ENCODE results near the gene PRRG2.
A peak's percentile ranks its signal among the peaks of the same experiment; 100 is the strongest.

PRRG2 gene

DNA sequence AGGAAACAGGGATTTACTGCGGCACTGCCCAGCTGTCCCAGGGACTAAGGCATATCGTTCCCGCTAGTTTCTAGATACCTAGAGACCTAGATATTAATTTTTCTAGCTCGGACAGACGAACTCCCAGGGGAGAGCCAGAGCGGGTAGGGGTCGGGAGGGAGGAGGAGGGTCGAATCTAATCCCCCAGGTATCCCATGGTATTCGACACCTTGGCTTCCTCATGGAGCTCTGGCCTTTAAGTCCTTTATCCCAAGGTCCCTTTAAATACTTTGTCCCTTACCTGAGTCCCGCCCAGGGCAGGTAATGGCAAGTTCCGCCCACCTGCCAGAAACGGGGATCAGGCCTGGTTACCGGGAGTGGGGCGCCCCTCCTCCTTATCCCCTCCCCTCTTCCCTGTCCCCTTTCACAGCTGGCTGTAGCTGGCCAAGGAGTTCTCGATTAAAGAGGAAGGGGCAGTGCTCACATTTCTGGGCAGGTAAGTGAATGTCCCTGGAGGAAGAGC, at the start of gene PRRG2:
Gene PRRG2 (plus strand): TSS at position 310 of the 502 bp plus-strand sequence. CDS start 1,904 bp downstream, outside the sequence.
- DNase-seq, result no peak

DNA sequence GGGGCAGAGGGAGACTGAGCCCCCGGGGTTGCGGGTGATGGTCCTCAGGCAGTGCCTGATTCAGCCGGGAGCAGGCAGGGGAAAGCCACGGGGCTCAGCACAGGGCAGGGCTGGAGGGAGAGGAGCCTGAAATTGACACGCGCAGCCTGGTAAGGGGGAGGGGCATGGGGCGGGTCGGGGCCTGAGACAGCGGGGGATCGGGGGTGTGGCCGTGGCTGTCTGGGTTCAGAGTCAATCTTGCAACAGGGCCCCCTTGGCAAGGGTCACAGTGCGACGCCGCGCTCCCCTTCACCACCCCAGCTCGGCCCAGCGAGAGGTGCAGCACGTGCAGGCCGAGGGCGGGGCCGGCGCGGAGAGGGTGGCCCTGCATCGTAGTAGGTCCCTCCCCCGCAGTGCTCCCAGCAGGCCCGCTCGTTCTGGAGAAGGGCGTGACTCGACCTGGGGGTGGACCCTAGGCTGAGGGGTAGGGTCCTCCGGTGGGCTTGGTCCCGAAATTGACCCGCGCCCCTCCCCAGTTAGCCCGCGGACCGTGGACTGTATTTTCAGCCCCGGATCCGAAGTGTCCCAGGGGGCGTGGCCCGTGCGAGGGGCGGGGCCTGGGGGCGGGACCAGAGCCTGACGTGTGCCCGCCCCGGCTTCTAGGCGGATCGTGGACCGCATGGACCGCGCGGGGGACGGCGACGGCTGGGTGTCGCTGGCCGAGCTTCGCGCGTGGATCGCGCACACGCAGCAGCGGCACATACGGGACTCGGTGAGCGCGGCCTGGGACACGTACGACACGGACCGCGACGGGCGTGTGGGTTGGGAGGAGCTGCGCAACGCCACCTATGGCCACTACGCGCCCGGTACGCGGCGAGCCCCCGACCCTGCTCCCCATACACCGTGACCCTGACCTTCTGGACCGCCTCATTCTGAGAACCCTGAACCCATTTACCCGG, 47.3 kb upstream of the PRRG2 start:
- peak; percentile 84 to 85 for DNase-seq

DNA sequence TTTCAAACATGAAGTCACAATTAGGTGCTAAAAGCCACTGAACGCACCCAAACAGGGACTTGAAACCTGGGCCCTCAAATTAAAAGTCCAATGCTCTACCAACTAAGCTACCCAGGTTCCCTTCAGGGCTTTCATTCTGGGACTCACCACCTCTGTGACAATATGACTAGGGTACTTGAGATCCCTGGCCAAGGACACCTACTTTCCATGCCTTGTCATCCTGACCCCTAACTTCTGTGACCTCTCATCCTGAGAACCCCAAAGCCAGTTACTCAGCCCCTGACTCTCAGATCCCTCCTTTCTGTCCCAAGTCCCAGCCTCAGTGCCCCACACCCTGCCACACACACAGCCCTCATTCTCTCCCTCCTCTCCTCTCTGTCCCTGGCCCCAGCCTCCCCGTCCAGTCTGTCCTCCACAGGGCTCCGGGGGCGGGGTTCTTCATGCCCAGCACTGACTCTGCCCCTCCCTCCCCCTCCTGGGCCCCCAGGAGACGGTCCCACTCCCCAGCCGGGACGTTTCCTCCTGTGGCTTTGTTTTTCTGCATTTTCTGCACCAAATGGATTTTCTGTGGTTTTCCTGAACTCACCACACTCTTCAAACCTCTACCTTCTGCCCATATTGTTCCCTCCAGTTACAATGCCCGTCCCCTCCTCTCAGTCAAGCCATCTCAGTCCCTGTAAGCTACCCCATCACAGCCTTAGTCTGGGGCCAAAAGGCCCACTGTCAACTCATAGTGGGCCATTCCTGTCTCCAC, 46.3 kb upstream of the PRRG2 start:
- DNase-seq, result no peak

DNA sequence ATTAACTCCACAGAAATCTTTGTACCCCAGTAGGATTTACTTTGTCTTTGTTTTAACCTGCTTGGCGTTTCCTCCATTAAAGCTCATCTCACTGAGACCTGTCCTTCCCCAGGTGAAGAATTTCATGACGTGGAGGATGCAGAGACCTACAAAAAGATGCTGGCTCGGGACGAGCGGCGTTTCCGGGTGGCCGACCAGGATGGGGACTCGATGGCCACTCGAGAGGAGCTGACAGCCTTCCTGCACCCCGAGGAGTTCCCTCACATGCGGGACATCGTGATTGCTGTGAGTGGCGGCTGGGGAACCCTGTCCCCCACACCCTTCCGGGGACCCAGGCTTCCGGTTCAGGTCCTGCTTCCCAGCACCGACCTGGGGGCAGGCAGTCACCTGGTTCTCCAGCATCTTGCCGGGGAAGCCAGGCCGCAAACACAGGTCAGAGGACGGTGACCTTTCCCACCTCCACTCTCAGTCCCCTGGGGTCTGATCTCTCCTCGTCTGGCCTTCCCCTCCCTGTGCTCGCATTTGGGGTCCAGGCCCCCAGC, 44.1 kb upstream of the PRRG2 start:
- no peak for DNase-seq

DNA sequence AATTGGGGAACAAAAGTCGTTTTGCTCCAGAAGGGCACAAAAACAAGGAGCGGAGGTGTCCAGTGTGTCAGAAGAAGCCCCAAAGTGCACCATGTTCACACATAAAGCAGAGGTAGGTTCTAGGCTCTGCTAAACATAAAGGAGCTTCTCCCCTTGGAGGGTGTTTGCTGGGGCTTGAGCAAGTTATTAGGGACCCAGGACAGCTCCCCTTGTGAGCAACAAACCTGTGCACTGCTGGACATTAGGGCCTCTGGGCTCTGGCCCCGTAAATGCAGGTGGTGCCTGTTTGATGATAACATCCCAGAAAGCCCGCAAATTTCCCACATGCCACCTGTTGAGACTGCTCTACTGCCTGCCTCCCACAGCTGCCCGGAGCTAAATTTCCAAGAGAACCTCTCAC, 42.5 kb upstream of the PRRG2 start:
- no peak for DNase-seq

DNA sequence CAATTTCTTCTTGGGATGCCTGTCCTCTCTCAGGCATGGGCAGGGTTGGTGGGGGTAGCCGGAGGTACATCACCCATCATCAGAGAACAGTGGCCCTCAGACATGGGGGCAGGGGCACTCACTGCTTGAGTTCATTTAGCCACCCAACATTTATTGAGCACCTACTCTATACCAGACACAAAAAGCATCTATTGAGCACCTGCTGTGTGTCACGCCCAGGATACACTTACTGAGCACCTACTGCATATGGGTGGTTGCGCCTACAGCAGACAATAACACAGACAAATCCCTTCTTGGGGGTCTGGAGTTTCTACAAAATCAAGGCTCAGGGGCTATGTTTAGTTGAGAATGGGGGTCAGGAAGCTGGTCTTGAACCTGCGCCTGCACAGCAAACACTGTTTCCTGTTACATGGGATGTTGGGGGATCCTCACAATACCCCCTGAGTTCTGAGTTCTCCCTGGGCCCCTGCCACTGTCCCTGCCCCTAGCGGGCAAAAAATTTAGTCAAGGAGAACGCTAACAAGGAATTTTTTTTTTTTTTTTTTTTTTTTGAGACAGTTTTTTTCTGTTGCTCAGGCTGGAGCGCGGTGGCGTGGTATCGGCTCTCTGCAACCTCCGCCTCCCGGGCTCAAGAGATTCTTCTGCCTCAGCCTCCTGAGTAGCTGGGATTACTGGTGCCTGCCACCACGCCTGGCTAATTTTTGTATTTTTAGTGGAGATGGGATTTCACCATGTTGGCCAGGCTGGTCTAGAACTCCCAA, 41.7 kb upstream of the PRRG2 start:
- no peak for DNase-seq

DNA sequence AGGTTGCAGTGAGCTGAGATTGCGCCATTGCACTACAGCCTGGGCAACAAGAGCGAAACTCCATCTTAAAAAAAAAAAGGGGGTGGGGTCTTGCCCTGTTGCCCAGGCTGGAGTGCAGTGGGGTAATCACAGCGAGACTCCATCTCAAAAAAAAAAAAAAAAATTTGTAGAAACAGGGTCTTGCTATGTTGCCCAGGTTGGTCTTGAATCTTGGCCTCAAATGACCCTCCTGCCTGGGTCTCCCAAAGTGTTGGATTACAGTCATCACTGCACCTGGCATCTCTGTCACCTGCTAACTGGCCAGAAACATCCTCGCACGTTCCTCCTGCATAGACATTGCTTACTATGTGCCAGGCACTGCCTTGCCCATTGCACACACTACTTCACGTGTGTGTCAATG, 39.2 kb upstream of the PRRG2 start:
- DNase-seq, result no peak

DNA sequence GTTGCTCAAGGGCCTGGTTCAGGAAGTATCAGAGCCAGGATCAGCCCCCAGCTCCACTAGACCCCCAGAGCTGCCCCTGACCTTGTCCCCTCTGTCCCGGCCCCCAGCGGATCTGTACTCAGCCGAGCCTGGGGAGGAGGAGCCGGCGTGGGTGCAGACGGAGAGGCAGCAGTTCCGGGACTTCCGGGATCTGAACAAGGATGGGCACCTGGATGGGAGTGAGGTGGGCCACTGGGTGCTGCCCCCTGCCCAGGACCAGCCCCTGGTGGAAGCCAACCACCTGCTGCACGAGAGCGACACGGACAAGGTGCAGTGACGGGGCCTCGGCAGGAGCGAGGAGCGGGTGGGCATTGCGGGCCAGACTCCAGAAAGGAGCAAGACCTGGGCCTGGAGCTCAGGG, 38.7 kb upstream of the PRRG2 start:
- no peak for DNase-seq

DNA sequence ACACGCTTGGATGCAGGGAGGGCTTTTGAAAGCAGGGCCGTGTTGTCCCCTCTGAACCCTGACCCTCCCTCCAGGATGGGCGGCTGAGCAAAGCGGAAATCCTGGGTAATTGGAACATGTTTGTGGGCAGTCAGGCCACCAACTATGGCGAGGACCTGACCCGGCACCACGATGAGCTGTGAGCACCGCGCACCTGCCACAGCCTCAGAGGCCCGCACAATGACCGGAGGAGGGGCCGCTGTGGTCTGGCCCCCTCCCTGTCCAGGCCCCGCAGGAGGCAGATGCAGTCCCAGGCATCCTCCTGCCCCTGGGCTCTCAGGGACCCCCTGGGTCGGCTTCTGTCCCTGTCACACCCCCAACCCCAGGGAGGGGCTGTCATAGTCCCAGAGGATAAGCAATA, 38.1 kb upstream of the PRRG2 start:
- DNase-seq, result no peak

DNA sequence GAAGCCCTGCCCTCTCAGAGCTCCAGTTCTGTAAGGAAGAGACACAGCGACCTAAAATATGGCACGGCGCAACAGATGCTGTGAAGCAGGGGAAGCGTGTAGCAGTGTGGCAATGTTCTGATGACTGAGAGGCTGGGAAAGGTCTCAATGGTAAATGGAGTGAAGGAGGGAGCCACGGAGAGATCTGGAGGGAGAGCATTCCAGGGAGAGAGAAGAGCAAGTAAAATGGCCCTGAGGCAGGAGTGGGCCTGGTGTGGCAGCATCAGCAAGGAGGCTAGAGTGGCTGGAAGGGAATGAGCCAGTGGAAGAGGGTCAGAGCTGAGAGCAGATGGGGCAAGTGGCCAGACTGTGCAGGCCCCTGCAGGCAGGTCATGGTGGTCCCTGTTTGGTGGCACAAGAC, 37.0 kb upstream of the PRRG2 start:
- DNase-seq, result no peak

DNA sequence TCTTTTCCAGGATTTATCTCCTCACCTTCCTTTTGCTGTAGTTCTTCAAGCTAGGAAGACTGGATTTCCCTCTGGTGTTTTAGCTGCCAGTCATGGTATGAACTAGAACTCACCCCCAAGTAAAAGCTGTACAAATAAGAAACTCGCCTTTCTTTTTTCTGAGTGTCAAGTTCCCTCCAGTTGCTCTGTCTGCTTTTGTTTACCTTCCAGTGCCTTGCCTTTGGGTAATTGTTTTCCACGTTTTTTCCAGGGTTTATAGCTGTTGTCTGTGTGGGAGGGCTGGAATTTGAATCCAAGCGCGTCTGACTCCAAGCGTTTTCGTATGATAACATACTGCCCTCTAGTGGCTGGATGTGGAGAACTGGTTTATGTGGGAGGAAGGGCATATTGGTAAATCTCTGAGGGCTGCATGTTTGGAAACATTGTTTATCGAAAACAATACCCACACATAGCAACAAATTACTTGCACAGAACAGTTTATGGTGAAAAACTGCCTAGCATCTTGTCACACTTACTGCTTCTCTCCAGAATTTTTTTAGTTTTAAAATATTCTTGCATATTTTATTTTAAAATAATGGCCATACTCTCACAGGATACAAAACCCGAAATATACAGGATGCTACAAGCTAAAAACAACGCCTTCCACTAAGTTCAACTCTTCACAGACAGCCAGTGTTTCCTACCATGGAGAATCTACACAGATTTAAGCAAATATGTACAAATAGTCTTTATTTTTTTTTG, 34.1 kb upstream of the PRRG2 start:
- peak; percentile 67 to 84 for DNase-seq

DNA sequence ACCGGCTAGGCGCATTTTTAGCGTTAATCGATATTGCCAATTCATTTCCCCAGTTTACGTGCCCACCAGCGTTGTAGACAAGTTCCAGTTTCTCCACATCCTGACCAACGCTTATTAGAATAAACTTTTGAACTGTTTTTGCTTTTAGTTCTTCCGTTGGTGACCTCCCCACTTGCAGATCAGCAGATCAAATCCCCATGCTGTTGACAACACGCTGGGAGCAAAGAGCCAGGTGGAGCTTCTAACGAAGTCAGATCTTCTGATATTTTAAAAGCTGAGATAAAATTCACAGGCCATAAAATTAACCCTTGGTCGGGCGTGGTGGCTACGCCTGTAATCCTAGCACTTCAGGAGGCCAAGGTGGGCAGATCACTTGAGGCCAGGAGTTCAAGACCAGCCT, 32.1 kb upstream of the PRRG2 start:
- no peak for DNase-seq

DNA sequence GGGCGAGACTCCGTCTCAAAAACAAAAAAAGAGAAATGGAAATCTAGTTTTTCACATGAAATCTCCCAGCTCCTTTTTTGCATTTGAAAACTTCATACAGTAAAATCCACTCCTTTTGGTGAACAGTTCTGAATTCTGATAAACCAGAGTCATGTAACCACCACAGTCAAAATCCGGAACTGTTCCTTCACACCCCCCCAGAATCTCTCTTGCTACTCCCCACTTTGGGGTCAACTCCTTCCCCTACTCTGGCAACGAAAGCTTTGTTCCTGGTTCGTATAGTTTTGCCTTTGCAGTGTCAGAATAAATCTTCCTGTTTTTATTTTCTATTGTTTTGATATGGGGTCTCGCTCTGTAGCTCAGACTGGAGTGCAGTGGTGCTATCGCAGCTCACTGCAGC, 29.6 kb upstream of the PRRG2 start:
- DNase-seq, result no peak

DNA sequence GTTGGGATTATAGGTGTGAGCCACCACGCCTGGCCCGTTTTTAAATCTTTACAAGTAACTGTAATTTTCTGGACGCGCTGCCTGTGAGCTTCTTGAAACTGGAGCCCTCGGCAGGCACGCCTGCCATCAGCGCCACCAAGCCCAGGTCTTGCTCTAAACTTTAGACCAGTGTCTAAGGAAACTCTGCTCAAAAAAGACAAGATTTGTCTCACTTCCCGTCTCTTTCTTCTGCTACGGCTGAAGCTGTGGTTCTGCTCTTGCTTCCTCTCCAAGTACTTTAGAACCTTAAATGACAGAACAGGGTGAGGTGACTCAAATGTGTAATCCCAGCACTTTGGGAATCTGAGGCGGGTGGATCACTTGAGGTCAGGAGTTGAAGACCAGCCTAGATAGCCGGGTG, 28.4 kb upstream of the PRRG2 start:
- peak in 1 of 2 donors; percentile 53 for DNase-seq

DNA sequence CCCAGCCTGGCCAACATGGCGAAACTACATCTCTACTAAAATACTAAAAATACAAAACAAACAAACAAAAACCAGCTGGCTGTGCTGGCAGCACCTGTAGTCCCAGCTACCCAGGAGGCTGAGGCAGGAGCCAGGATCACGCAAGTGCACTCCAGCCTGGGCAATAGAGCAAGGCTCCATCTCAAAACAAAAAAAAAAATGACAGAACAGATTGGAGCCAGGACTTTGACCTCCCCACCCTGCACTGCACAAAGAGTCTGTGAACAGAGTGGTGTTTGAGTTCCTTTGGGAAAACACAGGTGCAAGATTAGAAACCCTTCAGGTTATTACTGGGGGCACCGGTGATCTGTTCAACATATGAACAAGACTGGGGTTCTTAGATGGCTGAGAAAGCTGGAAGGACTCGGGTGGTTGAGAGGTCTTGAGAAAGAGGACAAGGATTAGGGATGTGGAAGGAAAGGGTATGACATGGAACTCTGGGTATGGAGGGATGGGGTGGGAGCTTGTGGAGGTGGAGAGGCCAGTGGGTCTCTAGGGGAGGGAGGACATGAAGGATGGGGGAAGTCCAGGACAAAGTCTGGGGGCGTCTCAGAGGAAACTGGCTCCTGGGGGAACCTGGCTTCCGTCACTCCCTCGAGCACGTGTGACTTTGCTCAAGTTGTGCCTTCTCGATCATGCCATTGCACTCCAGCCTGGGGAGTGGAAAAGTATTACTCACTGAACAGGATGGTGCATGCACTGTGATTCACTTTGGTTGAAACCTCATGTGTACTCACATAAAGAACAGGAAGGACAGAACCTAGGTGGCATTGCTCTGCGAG, 27.5 kb upstream of the PRRG2 start:
- DNase-seq, result no peak

DNA sequence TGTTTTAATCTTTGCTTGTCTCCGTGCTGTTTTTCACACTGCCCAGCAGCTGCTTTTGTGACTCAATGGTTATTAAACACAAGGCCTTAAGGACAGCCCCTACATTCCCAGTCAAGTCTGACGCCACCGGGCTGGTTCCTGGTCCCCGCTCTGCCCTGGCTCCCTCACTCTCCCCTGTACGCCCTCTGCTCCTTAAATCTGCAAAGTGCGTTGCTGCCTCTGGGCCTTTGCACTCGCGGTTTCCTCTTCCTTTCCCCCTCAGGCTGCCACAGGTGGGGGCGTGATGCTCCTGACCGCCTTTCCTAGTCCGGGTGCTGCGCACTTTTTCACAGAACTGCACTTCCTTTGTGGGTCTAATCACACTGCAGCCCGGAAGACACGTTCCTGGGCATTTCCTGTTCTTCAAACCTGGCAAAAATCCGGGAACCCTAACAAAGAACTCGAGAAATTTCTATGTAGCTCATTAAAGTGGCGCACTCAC, 26.4 kb upstream of the PRRG2 start:
- peak; percentile 32 to 61 for DNase-seq

DNA sequence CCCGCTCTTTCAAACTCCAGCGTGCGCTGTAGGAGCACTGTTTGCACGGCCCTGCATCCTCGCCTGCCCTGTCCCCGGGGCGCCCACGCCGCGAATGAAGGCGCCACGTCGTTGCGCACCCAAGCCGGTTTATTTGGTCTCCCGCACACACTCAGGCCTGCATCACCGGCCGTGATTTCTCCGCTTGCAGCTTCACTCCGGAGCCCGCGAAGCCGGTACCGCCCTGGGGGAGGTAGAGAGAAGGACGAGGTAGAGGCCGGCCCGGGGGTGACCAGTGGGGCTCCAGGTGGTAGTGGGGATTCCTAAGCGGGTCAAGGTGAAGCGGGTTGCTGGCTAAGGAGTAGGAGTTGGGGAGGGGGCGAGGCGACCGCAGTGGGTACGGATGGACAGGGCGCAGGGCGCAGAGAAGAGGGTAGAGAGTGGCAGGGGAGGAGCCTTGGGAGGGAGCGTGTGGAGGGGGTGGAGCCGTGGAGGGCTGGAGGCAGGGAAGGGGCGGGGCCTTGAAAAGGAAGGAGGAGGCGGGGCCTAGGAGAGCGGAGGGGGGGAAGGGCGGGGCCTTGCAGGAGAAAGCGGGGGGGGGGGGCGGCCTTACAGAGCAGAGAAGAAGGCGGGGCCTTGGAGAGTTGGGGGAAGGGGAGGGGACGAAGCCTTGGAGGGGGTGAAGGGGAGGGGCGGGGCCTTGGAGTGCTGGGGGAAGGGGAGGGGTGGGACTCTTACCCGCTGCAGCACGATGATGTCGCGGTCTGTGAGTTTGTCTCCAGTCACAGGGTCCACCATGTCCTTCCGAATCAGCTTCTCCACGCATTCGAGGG, 25.3 kb upstream of the PRRG2 start:
- peak; percentile 84 for DNase-seq

DNA sequence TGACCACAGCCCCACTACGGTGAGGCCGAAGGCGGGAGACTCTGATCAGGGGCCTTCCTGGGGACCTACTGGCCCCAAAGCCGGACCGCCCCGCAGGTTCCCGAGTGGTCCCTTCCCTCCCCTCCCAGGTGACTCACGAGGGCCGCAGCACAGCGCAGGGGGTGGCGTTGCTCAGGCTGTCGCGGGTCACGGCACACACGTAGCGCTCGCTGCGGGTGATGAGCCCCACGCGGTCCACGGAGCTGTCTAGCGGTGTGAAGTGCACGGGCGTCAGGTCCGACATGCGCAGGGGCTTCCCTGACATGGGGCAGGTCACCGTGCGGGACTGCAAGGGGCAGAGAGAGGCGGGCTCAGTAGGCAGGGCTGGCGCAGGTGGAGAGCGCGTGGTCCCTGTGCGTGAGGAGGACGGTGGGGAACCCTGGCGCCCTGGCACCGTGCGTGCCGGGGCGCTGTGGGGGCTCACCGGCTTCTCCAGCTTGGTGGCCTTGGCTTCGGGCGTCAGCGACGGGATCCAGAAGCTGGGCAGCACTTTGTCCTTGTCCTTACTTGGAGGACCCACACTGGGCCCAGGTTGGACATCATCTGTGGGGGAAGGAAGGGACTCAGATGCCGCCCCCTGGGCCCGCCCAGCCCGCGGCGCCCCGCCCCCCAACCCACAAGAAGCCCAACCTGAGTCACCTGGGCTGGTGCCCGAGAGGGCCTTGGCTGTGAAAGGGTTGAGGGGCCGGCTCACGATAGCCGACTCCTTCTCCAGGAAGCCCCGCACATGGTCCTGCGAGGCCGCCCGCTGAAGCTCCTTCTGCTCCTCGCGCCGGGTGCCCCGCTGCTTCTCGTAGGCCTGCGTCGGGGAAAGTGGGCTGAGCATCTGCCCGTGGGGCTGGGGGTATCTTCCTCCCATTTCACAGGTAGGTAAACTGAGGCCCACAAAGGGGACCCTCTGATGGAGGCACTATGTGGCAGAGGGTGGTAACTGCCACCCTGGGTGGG, 24.4 kb upstream of the PRRG2 start:
- peak; percentile 38 to 45 for DNase-seq
